ENCODE results near the gene NAV2. TPM values are rescaled to one million over a fixed set of nuclear protein-coding genes. Genes with fewer than 3 reads are reported as not detected.
A peak's percentile ranks its signal among the peaks of the same experiment; 100 is the strongest.

NAV2 gene
- total RNA-seq, 1 experiment from 2014 or later: 139 TPM

GRCh38 chr11:20023082-20023426 lies 310.4 kb downstream of the NAV2 start:
- no peak for TF ChIP-seq CTCF (IDR thresholded peaks at IDR 0.05; ENCODE audit: unreplicated experiment)
- intact Hi-C loops (cut with micrococcal nuclease): loop anchor here (2.0 kb wide), 2 partner anchors 28 to 44 kb away; no protein-coding TSS in a partner anchor

GRCh38 chr11:20024172-20024935 lies 311.7 kb downstream of the NAV2 start:
- H3K27ac Mint-ChIP-seq (ENCODE audit: low read depth, unreplicated experiment): peak overlapping the region; percentile 85

More at GRCh38 chr11:20023082-20023426, 310.4 kb downstream of the NAV2 start:
- Mint-ChIP-seq H3K4me1 (ENCODE audit: insufficient read depth, unreplicated experiment) (peaks cover 21% of the 10 kb centered on the region), H3K9me3 (ENCODE audit: unreplicated experiment) (no peaks in the 10 kb centered on the region), H3K36me3 (ENCODE audit: insufficient read depth, unreplicated experiment) (peaks cover 27% of the 10 kb centered on the region), H3K27me3 (ENCODE audit: insufficient read depth, unreplicated experiment) (no peaks in the 10 kb centered on the region), H3K4me3 (ENCODE audit: unreplicated experiment) (peak overlapping the region; percentile 79), H3K27ac (ENCODE audit: low read depth, unreplicated experiment) (peak overlapping the region; percentile 85)
- no TSS peak for BruUV-seq (replicated peaks)
- ChIA-PET CTCF (interaction anchor here (0.7 to 11.4 kb wide), 18 partner anchors 10 to 402 kb away, joined by 3 to 100 read pairs (median 6); no protein-coding TSS in a partner anchor), POLR2A (interaction anchor here (1.0 to 23.4 kb wide), 15 partner anchors 9 to 366 kb away, joined by 3 to 691 read pairs (median 46); no protein-coding TSS in a partner anchor)
- DNase-seq (ENCODE audit: unreplicated experiment): no peak

GRCh38 chr11:20025332-20025840 lies 312.7 kb downstream of the NAV2 start:
- TF ChIP-seq CTCF (IDR thresholded peaks at IDR 0.05; ENCODE audit: unreplicated experiment): no peak
- intact Hi-C loops (cut with micrococcal nuclease): loop anchor here (2.0 kb wide), 2 partner anchors 31 to 85 kb away; no protein-coding TSS in a partner anchor
- Mint-ChIP-seq H3K4me3 (ENCODE audit: unreplicated experiment) (peak overlapping the region; percentile 79), H3K4me1 (ENCODE audit: insufficient read depth, unreplicated experiment) (peaks cover 42% of the 10 kb centered on the region), H3K27ac (ENCODE audit: low read depth, unreplicated experiment) (peak overlapping the region; percentile 85), H3K27me3 (ENCODE audit: insufficient read depth, unreplicated experiment) (no peaks in the 10 kb centered on the region), H3K9me3 (ENCODE audit: unreplicated experiment) (no peaks in the 10 kb centered on the region), H3K36me3 (ENCODE audit: insufficient read depth, unreplicated experiment) (peaks cover 50% of the 10 kb centered on the region)
- POLR2A ChIA-PET: interaction anchor here (0.6 to 23.4 kb wide), 18 partner anchors 10 to 342 kb away, joined by 3 to 691 read pairs (median 8); no protein-coding TSS in a partner anchor
- CTCF ChIA-PET: interaction anchor here (0.6 to 11.4 kb wide), 18 partner anchors 10 to 329 kb away, joined by 3 to 100 read pairs (median 8); no protein-coding TSS in a partner anchor
- no TSS peak for BruUV-seq (replicated peaks)
- DNase-seq (ENCODE audit: unreplicated experiment): no peak

More at GRCh38 chr11:20024172-20024935, 311.7 kb downstream of the NAV2 start:
- Mint-ChIP-seq H3K27me3 (ENCODE audit: insufficient read depth, unreplicated experiment) (no peaks in the 10 kb centered on the region), H3K36me3 (ENCODE audit: insufficient read depth, unreplicated experiment) (peaks cover 40% of the 10 kb centered on the region), H3K4me3 (ENCODE audit: unreplicated experiment) (peak overlapping the region; percentile 79), H3K4me1 (ENCODE audit: insufficient read depth, unreplicated experiment) (peaks cover 34% of the 10 kb centered on the region), H3K9me3 (ENCODE audit: unreplicated experiment) (no peaks in the 10 kb centered on the region)
- no TSS peak for BruUV-seq (replicated peaks)
- POLR2A ChIA-PET: interaction anchor here (0.5 to 23.4 kb wide), 26 partner anchors 8 to 1629 kb away, joined by 3 to 691 read pairs (median 6); partner anchors contain the start of gene HTATIP2
- TF ChIP-seq CTCF (IDR thresholded peaks at IDR 0.05; ENCODE audit: unreplicated experiment): no peak
- CTCF ChIA-PET: interaction anchor here (0.6 to 11.4 kb wide), 26 partner anchors 11 to 366 kb away, joined by 3 to 100 read pairs (median 6); no protein-coding TSS in a partner anchor
- intact Hi-C loops (cut with micrococcal nuclease): loop anchor here (2.0 kb wide), 2 partner anchors 32 to 86 kb away; no protein-coding TSS in a partner anchor
- no peak for DNase-seq (ENCODE audit: unreplicated experiment)
